Neural cell (in vitro differentiated cells): ENCODE data around the gene PBX4.
A peak's percentile ranks its signal among the peaks of the same experiment; 100 is the strongest.

Experiments
- EP300 ChIP-seq: fragments of 450-650 bp; conservative IDR thresholded peaks from 2 replicates; pipeline ENCODE4 v1.6.1; 2014; ENCODE audit warnings: antibody characterized with exemption, mild to moderate bottlenecking, moderate library complexity; ENCODE audit not compliant: poor library complexity, severe bottlenecking
- EZH2 ChIP-seq: fragments of 200-600, 300-800 bp; shearing (Covaris generic), sonication (generic); IDR thresholded peaks from 2 replicates; pipeline ENCODE4 v1.6.1; 2014; ENCODE audit warnings: antibody characterized with exemption, low read length, borderline replicate concordance, mild to moderate bottlenecking; ENCODE audit not compliant: insufficient read depth, poor library complexity, severe bottlenecking
- POLR2AphosphoS5 ChIP-seq: IDR thresholded peaks from 2 replicates; pipeline ENCODE4 v1.6.1; 2012
- RAD21 ChIP-seq: fragments of 450-650 bp; conservative IDR thresholded peaks from 2 replicates; pipeline ENCODE4 v1.6.1; 2014; ENCODE audit warnings: antibody characterized with exemption, mild to moderate bottlenecking, moderate library complexity
- SMC3 ChIP-seq: fragments of 450-650 bp; conservative IDR thresholded peaks from 2 replicates; pipeline ENCODE4 v1.6.1; 2014; ENCODE audit warnings: antibody characterized with exemption, mild to moderate bottlenecking, moderate library complexity; ENCODE audit not compliant: poor library complexity
- TF ChIP-seq, protein P1 (sequence below): fragments of 450-650 bp; IDR thresholded peaks from 2 replicates; pipeline ENCODE4 v1.5.1; 2014; ENCODE audit warnings: antibody characterized with exemption, mild to moderate bottlenecking, moderate library complexity; ENCODE audit not compliant: poor library complexity, severe bottlenecking
- TF ChIP-seq, protein P2 (sequence below): IDR thresholded peaks from 2 replicates; pipeline ENCODE4 v1.6.1; 2012; ENCODE audit warnings: borderline replicate concordance

- TF ChIP-seq SMC3 (peak; percentile 89), POLR2AphosphoS5 (peak; percentile 53), EZH2 (no peak), EP300 (no peak), RAD21 (peak; percentile 88)
- TF ChIP-seq, protein P1, sequence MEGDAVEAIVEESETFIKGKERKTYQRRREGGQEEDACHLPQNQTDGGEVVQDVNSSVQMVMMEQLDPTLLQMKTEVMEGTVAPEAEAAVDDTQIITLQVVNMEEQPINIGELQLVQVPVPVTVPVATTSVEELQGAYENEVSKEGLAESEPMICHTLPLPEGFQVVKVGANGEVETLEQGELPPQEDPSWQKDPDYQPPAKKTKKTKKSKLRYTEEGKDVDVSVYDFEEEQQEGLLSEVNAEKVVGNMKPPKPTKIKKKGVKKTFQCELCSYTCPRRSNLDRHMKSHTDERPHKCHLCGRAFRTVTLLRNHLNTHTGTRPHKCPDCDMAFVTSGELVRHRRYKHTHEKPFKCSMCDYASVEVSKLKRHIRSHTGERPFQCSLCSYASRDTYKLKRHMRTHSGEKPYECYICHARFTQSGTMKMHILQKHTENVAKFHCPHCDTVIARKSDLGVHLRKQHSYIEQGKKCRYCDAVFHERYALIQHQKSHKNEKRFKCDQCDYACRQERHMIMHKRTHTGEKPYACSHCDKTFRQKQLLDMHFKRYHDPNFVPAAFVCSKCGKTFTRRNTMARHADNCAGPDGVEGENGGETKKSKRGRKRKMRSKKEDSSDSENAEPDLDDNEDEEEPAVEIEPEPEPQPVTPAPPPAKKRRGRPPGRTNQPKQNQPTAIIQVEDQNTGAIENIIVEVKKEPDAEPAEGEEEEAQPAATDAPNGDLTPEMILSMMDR: peak; percentile 92
- TF ChIP-seq, protein P2, sequence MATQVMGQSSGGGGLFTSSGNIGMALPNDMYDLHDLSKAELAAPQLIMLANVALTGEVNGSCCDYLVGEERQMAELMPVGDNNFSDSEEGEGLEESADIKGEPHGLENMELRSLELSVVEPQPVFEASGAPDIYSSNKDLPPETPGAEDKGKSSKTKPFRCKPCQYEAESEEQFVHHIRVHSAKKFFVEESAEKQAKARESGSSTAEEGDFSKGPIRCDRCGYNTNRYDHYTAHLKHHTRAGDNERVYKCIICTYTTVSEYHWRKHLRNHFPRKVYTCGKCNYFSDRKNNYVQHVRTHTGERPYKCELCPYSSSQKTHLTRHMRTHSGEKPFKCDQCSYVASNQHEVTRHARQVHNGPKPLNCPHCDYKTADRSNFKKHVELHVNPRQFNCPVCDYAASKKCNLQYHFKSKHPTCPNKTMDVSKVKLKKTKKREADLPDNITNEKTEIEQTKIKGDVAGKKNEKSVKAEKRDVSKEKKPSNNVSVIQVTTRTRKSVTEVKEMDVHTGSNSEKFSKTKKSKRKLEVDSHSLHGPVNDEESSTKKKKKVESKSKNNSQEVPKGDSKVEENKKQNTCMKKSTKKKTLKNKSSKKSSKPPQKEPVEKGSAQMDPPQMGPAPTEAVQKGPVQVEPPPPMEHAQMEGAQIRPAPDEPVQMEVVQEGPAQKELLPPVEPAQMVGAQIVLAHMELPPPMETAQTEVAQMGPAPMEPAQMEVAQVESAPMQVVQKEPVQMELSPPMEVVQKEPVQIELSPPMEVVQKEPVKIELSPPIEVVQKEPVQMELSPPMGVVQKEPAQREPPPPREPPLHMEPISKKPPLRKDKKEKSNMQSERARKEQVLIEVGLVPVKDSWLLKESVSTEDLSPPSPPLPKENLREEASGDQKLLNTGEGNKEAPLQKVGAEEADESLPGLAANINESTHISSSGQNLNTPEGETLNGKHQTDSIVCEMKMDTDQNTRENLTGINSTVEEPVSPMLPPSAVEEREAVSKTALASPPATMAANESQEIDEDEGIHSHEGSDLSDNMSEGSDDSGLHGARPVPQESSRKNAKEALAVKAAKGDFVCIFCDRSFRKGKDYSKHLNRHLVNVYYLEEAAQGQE: no peak
These were observed 24.9 kb upstream of the PBX4 start, which contains the start of gene GMIP for GRCh38 chr19:19643158-19644053.
